Ishikawa (cell line): Measurements from ENCODE around the gene PPBP.

Source experiments
- CEBPB ChIP-seq: IDR thresholded peaks from 2 replicates; pipeline ENCODE4 v1.6.1; 2012
- CREB1 ChIP-seq: IDR thresholded peaks from 2 replicates; pipeline ENCODE4 v1.6.1; 2012; ENCODE audit warnings: low read depth
- EGR1 ChIP-seq: IDR thresholded peaks from 2 replicates; pipeline ENCODE4 v1.6.1; 2012
- EP300 ChIP-seq: IDR thresholded peaks from 2 replicates; pipeline ENCODE4 v1.6.1; 2012; ENCODE audit warnings: borderline replicate concordance
- FOXM1 ChIP-seq: IDR thresholded peaks from 2 replicates; pipeline ENCODE4 v1.6.1; 2012; ENCODE audit warnings: low read depth, borderline replicate concordance
- NFIC ChIP-seq: IDR thresholded peaks from 2 replicates; pipeline ENCODE4 v1.6.1; 2012
- RAD21 ChIP-seq: IDR thresholded peaks from 2 replicates; pipeline ENCODE4 v1.6.1; 2012; ENCODE audit warnings: low read depth
- TAF1 ChIP-seq: IDR thresholded peaks from 2 replicates; pipeline ENCODE4 v1.6.1; 2012; ENCODE audit warnings: low read depth, mild to moderate bottlenecking
- TCF12 ChIP-seq: IDR thresholded peaks from 2 replicates; pipeline ENCODE4 v1.6.1; 2012; ENCODE audit warnings: low read depth
- TEAD4 ChIP-seq: IDR thresholded peaks from 2 replicates; pipeline ENCODE4 v1.6.1; 2012
- YY1 ChIP-seq: IDR thresholded peaks from 2 replicates; pipeline ENCODE4 v1.6.1; 2012; ENCODE audit warnings: low read depth
- ZBTB7A ChIP-seq: IDR thresholded peaks from 2 replicates; pipeline ENCODE4 v1.6.1; 2012; ENCODE audit warnings: low read depth
- TF ChIP-seq, protein P1 (sequence below): IDR thresholded peaks from 2 replicates; pipeline ENCODE4 v1.6.1; 2012; ENCODE audit warnings: low read depth, mild to moderate bottlenecking
- TF ChIP-seq, protein P2 (sequence below): IDR thresholded peaks from 2 replicates; pipeline ENCODE4 v1.6.1; 2012
- TF ChIP-seq, protein P3 (sequence below): IDR thresholded peaks from 2 replicates; pipeline ENCODE4 v1.6.1; 2012

The PPBP gene

DNA sequence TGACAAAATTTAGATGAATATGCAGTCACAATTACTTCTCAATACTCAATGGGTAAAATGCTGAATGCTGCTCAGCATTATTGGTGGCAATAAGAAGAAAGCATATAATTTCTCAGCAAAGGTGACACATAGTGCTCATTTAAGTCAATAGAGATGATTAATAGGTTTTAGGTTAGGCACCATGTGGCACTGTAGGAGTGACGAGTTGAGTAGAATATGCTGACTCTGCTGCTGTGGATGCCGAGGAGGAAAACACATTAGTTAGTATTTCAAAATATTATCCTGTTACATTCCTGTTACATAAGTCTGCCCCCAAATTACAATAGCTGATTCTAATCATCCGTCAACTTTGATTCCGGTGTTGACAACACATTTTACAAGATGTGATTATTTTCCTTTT is 24.1 kb upstream of the PPBP start:
- no peak for TF ChIP-seq ZBTB7A
- TF ChIP-seq, protein P1, sequence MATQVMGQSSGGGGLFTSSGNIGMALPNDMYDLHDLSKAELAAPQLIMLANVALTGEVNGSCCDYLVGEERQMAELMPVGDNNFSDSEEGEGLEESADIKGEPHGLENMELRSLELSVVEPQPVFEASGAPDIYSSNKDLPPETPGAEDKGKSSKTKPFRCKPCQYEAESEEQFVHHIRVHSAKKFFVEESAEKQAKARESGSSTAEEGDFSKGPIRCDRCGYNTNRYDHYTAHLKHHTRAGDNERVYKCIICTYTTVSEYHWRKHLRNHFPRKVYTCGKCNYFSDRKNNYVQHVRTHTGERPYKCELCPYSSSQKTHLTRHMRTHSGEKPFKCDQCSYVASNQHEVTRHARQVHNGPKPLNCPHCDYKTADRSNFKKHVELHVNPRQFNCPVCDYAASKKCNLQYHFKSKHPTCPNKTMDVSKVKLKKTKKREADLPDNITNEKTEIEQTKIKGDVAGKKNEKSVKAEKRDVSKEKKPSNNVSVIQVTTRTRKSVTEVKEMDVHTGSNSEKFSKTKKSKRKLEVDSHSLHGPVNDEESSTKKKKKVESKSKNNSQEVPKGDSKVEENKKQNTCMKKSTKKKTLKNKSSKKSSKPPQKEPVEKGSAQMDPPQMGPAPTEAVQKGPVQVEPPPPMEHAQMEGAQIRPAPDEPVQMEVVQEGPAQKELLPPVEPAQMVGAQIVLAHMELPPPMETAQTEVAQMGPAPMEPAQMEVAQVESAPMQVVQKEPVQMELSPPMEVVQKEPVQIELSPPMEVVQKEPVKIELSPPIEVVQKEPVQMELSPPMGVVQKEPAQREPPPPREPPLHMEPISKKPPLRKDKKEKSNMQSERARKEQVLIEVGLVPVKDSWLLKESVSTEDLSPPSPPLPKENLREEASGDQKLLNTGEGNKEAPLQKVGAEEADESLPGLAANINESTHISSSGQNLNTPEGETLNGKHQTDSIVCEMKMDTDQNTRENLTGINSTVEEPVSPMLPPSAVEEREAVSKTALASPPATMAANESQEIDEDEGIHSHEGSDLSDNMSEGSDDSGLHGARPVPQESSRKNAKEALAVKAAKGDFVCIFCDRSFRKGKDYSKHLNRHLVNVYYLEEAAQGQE: no peak
- no peak for TF ChIP-seq FOXM1
- TF ChIP-seq TAF1: no peak
- TF ChIP-seq, protein P2, sequence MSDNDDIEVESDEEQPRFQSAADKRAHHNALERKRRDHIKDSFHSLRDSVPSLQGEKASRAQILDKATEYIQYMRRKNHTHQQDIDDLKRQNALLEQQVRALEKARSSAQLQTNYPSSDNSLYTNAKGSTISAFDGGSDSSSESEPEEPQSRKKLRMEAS: no peak
- no peak for TF ChIP-seq CREB1
- no peak for TF ChIP-seq RAD21
- TF ChIP-seq YY1: no peak
- no peak for TF ChIP-seq NFIC
- TF ChIP-seq, protein P3, sequence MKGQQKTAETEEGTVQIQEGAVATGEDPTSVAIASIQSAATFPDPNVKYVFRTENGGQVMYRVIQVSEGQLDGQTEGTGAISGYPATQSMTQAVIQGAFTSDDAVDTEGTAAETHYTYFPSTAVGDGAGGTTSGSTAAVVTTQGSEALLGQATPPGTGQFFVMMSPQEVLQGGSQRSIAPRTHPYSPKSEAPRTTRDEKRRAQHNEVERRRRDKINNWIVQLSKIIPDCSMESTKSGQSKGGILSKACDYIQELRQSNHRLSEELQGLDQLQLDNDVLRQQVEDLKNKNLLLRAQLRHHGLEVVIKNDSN: no peak
- TF ChIP-seq TEAD4: no peak
- no peak for TF ChIP-seq EGR1
- TF ChIP-seq TCF12: no peak
- no peak for TF ChIP-seq CEBPB
- TF ChIP-seq EP300: no peak

DNA sequence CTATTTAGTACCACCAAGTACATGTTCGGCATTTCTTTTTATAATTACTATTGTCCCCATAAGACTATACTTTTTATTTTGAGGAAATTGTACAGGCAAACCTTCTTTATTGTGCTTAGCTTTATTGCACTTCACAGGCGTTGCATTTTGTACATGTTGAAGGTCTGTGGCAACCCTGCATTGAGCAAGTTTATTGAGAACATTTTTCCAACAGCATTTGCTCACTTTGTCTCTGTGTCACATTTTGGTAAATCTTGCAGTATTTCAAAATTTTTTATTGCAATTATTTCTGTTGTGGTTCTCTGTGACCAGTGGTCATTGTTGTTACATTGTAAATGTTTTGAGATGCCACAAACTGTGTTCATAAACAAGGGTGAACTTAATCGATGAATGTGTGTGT is 21.3 kb upstream of the PPBP start:
- TF ChIP-seq CEBPB (no peak), TCF12 (no peak), ZBTB7A (no peak), FOXM1 (no peak), TEAD4 (no peak), TAF1 (no peak), EGR1 (no peak), YY1 (no peak), NFIC (no peak), CREB1 (no peak), RAD21 (no peak), EP300 (no peak)
- TF ChIP-seq, protein P3: no peak
- TF ChIP-seq, protein P1: no peak
- TF ChIP-seq, protein P2: no peak

DNA sequence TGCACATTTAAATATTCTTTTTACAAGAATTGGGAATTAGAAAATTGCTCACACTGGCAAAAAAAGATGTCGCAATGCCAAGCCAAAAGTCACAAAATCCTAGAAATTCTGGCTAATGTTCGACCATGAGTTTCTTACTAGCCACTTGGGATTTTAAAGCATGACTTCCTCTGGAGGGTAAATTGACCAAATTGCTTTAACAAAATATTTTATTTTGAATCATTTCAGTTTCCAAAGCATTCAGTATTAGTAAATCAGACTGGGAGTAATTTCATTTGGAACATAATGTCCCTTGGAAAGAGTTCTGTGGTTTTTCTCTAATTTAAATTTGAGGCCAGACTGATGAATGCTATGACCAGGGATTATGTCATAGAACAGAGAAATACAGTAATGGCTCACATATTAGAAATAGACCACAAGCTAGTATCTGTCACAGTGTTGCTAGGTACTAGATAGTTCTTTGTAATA is 18.1 kb upstream of the PPBP start:
- TF ChIP-seq, protein P3: no peak
- TF ChIP-seq FOXM1 (no peak), EGR1 (no peak), CEBPB (peak; percentile 67)

DNA sequence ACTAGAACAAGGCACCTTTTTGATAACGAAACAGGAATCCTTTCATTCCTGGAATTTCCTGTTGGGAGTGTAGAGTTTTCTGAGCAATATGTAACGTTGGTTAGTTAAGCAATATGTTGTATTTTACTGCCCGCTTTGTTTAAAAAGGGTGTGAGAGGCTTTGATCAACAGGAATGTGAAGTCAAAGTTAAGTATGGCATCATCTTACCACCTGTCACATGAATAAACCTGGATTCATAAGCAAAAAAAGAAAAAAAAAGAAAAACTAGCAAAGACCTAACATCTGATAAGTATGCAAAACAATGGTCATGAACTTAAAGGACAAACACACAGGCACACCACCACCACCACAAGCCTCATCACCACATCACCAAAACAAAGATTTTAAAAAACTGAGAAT is 17.5 kb upstream of the PPBP start:
- TF ChIP-seq, protein P3: no peak
- TF ChIP-seq FOXM1 (0 out of 2 replicates have a peak, but pooled peaks have one; percentile 18), EP300 (no peak; the same call in 1 of the 2 replicates), CEBPB (peak; percentile 46; the same call in 1 of the 2 replicates)

DNA sequence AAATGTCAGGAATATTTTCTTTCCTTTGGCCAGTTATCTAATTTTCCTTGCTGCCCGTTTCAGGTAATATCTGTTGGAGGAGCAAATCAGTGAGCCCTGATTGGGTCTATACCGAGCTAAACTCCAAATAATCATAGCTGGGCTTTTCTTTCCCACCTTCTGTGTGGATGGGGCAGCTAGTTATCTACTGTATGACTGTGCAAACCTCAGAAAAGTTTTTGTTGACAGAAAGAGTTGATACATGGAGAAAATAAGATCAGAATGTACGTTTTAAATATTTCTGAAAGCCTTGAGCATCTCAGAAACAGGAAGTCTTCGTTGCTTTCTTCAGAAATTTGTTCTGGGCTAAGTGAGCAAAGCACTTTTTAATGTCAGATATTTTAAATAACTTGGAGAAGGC is 16.7 kb upstream of the PPBP start:
- TF ChIP-seq TEAD4 (no peak), ZBTB7A (no peak), TAF1 (no peak), NFIC (no peak), YY1 (no peak), EGR1 (no peak), TCF12 (no peak), FOXM1 (no peak), CEBPB (no peak), EP300 (no peak)
- TF ChIP-seq, protein P3: no peak
- TF ChIP-seq, protein P1: no peak
- TF ChIP-seq, protein P2: no peak
